Sigmoid colon (tissue), 4 donors: ENCODE results near the gene STXBP3.

Experiments
- CTCF ChIP-seq, 4 experiments: fragments of 450-650 bp in 3 of 4; fragments of 200-600 bp in 1 of 4; IDR thresholded peaks; one replicate each; pipeline ENCODE4 v1.5.1; 2016 to 2019; ENCODE audit warnings: antibody characterized with exemption in 4 of 4, mild to moderate bottlenecking in 3 of 4, moderate library complexity in 2 of 4
- EP300 ChIP-seq, 4 donors: sonication (generic); formaldehyde crosslinking; IDR thresholded peaks; one replicate each; pipeline ENCODE4 v1.6.1; 2017; ENCODE audit warnings: antibody characterized with exemption in 4 of 4
- POLR2A ChIP-seq, 2 donors: fragments of 450-650 bp; IDR thresholded peaks; one replicate each; pipeline ENCODE4 v1.6.1; 2016; ENCODE audit warnings: antibody characterized with exemption in 2 of 2, mild to moderate bottlenecking in 2 of 2, moderate library complexity in 2 of 2
- POLR2AphosphoS5 ChIP-seq, 4 donors: sonication (generic); formaldehyde crosslinking; IDR thresholded peaks; one replicate each; pipeline ENCODE4 v1.6.1; 2017; ENCODE audit warnings: antibody characterized with exemption in 4 of 4

DNA sequence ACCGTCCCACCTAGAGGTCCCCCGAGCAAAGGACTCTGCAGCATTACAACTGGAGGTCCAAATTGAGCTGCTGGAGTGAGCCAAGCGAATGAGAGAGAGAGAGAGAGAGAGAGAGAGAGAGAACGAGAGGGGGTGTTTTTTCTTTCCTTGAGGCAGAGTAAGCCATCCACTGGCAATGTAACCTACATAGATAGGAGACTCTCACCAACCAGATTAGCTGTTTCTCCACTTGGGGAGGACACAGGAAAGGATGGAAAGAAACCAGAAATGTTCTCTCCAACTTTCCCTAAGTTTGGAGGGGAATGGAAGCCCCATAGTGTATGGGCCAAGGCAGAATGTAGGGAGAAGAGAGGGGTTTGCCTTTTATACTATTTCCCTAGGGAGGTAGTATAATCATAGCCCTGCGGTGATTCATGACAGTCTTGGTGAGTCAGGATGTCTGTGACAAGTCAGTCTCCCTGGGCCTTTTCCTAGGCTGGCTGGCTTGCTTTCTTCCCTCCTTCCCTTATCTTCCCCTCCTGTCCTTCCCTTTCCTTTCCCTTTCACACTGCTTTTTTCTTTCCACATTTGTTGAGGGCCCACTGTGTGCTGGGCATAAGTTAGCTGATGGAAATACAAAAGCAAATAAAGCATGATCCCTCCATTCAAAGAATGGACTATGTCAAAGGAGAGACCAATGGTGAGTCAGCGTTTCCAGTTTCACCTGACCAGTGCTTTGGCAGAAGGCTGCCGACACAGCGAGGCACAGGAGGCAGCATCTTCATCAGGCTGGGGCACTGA lies 26.6 kb upstream of the STXBP3 start:
- TF ChIP-seq CTCF (IDR thresholded peaks at IDR 0.05) = no peak
- TF ChIP-seq POLR2A (IDR thresholded peaks at IDR 0.05) = no peak
- no peak for TF ChIP-seq POLR2AphosphoS5 (IDR thresholded peaks at IDR 0.05)
- TF ChIP-seq EP300 (IDR thresholded peaks at IDR 0.05) = no peak
